Measurements from ENCODE around the gene DOP1A. TPM values are rescaled to one million over a fixed set of nuclear protein-coding genes. Genes with fewer than 3 reads are reported as not detected.
A peak's percentile ranks its signal among the peaks of the same experiment; 100 is the strongest.

The DOP1A gene
- total and polyA plus RNA-seq, 5 donors: 6.5 to 19.9 (median 19.4) TPM

DNA sequence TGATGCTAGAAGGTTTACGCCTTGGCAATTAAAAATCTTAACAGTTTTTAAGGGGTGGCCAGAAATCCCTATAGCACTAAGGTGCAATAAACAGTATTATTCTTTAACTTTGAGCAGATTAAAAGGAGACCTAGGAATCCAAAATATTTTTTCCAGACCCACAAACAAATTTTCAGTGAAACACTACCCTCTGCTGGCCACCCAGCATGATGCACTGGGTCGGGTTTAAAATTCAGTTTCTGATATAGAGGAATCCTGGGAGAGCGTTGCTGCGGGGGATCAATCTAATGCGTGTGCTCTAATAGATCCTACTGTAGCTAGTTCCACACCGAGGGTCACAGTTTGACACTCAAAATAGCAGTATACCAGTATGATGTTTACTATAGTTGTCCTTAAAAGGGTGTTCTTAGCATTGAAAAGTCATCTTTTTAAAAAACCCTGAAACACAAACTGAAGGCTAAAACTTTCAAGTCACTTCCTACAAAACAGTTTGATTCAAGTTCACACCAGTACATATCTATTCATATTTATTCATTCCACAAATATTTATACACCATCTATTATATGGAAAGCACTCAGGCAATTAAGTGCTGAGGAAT, 12.0 kb upstream of the DOP1A start:
- no peaks in the 10 kb centered on the region for H3K9me3 ChIP-seq (ENCODE audit: control insufficient read depth, low read length)
- H3K4me3 ChIP-seq (ENCODE audit: low read length): no peak overlapping the region
- ATAC-seq (peak; percentile 51 to 57), DNase-seq (peak in 1 of 3 donors; percentile 55)
- 17% methylated on average over 6 of the region's 6 CpGs for WGBS
- H3K27me3 ChIP-seq (ENCODE audit: control insufficient read depth, insufficient read depth): no peaks in the 10 kb centered on the region
- no peaks in the 10 kb centered on the region for H3K4me1 ChIP-seq (ENCODE audit: control insufficient read depth, insufficient read depth, low read length)
- intact Hi-C loops (cut with DNase I): loop anchor here in 3 of 4 donors (5.0 kb wide), 3 partner anchors 723 to 803 kb away; no protein-coding TSS in a partner anchor
- H3K27ac ChIP-seq (ENCODE audit: low read length): no peak overlapping the region

GRCh38 chr6:83057705-83058321, 9.7 kb upstream of the DOP1A start:
- Histone ChIP-seq H3K4me3 (ENCODE audit: low read length) (no peak overlapping the region), H3K9me3 (ENCODE audit: control insufficient read depth, low read length) (no peaks in the 10 kb centered on the region), H3K27me3 (ENCODE audit: control insufficient read depth, insufficient read depth) (no peaks in the 10 kb centered on the region), H3K4me1 (ENCODE audit: control insufficient read depth, insufficient read depth, low read length) (no peaks in the 10 kb centered on the region), H3K27ac (ENCODE audit: low read length) (no peak overlapping the region)
- peak; percentile 67 to 71 for ATAC-seq
- WGBS: 35% methylated on average over 4 of the region's 4 CpGs
- intact Hi-C loops (cut with DNase I): loop anchor here in 3 of 4 donors (2.0 to 5.0 kb wide), 4 partner anchors 726 to 807 kb away; no protein-coding TSS in a partner anchor
- DNase-seq: no peak

- no peaks in the 10 kb centered on the region for H3K27me3 ChIP-seq (ENCODE audit: control insufficient read depth, insufficient read depth)
- no peak for DNase-seq
- intact Hi-C loops (cut with DNase I): loop anchor here in 1 of 4 donors (10.0 kb wide), 1 partner anchor 454 kb away; the partner anchor contains the start of gene PRSS35
- H3K9me3 ChIP-seq (ENCODE audit: control insufficient read depth, low read length): no peaks in the 10 kb centered on the region
- no peak overlapping the region for H3K27ac ChIP-seq (ENCODE audit: low read length)
- H3K4me3 ChIP-seq (ENCODE audit: low read length): no peak overlapping the region
- ATAC-seq: no peak
- no peaks in the 10 kb centered on the region for H3K4me1 ChIP-seq (ENCODE audit: control insufficient read depth, insufficient read depth, low read length)
These were observed 6.3 kb upstream of the DOP1A start for GRCh38 chr6:83061190-83061589.

GRCh38 chr6:83062225-83062624, 5.2 kb upstream of the DOP1A start:
- no peak for DNase-seq
- Histone ChIP-seq H3K4me1 (ENCODE audit: control insufficient read depth, insufficient read depth, low read length) (no peaks in the 10 kb centered on the region), H3K27ac (ENCODE audit: low read length) (no peak overlapping the region), H3K27me3 (ENCODE audit: control insufficient read depth, insufficient read depth) (no peaks in the 10 kb centered on the region), H3K4me3 (ENCODE audit: low read length) (no peak overlapping the region), H3K9me3 (ENCODE audit: control insufficient read depth, low read length) (no peaks in the 10 kb centered on the region)
- ATAC-seq: no peak
- intact Hi-C loops (cut with DNase I): loop anchor here in 1 of 4 donors (10.0 kb wide), 1 partner anchor 453 kb away; the partner anchor contains the start of gene PRSS35
- WGBS: 100% methylated on average over 1 of the region's 1 CpG

DNA sequence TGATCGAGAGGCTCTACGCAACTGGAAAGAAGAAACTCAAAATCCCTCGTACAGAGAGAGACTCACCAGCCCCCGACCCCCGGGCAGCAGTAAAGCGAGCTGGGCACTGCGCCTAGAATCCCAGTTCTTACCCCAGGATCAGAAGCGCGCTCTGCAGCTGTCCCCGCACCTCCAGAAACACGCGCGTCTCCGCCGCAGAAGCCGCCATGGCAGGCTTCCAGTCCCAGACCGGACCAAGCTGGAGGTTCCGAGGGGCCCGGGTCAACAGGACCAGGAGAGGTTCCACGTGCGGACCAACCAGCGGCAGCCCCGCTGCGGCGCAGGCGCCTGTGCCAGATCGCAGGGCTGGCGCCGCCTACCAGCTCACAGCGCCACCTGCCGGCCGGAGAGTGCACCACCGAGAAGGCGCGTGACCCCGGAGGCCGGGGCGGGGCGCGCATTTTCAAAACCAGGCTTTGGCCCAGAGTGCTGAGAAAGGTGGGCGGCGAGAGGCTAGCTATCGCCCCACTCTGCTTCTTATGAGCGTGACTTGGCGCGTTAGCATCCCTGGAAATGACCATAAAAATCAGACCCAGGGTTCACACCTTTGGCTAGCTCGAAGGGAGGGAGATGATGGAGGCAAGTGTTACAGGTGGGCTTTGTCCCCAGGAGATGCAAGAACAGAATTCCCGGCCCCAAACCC, 1.8 kb upstream of the DOP1A start, which contains the start of gene UBE3D:
Gene UBE3D, minus strand, starts transcription at position 331 of the 682 bp plus-strand sequence. Its CDS starts 123 bp downstream, at position 208.
- intact Hi-C loops (cut with DNase I): loop anchor here in 2 of 4 donors (5.0 to 10.0 kb wide), 3 partner anchors 152 to 449 kb away; partner anchors contain the start of gene PRSS35 (in 2 of the 2)
- Histone ChIP-seq H3K4me3 (ENCODE audit: low read length) (peak within 1 kb of the TSS; percentile 84), H3K9me3 (ENCODE audit: control insufficient read depth, low read length) (no peaks in the 10 kb centered on the region), H3K4me1 (ENCODE audit: control insufficient read depth, insufficient read depth, low read length) (no peaks in the 10 kb centered on the region), H3K27ac (ENCODE audit: low read length) (peak within 1 kb of the TSS; percentile 55), H3K27me3 (ENCODE audit: control insufficient read depth, insufficient read depth) (no peaks in the 10 kb centered on the region)
- WGBS: 2% methylated on average over 48 of the region's 48 CpGs
- ATAC-seq (peak; percentile 88 to 95), DNase-seq (peak; percentile 91 to 96 (median 96))

GRCh38 chr6:83068616-83069015, 1.1 kb downstream of the DOP1A start:
- WGBS: 34% methylated on average over 6 of the region's 6 CpGs
- intact Hi-C loops (cut with DNase I): loop anchor here in 2 of 4 donors (5.0 to 10.0 kb wide), 3 partner anchors 149 to 446 kb away; partner anchors contain the start of gene PRSS35 (in 2 of the 2)
- H3K27ac ChIP-seq (ENCODE audit: low read length): no peak overlapping the region

DNA sequence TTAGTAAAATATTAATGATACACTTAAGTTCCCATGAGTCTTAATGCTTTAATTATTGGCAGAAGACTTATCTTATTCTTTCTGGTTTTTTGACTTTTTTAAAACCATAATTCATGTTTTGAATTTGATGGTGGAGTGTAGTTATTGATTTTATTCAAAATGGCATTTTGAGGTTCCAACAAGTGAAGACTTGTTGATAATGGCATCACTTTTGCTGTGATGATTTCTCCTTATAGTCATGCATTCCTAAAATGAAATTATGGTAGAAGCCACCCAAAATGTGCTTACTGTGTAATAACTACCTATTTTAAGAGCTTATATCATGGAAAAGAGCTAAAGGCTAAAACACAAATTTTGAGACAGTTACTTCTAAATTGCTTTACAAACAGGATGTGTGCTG, 2.2 kb downstream of the DOP1A start:
- Histone ChIP-seq H3K27ac (ENCODE audit: low read length) (no peak overlapping the region), H3K4me3 (ENCODE audit: low read length) (no peak overlapping the region), H3K4me1 (ENCODE audit: control insufficient read depth, insufficient read depth, low read length) (peaks cover 3% of the 10 kb centered on the region), H3K27me3 (ENCODE audit: control insufficient read depth, insufficient read depth) (no peaks in the 10 kb centered on the region), H3K9me3 (ENCODE audit: control insufficient read depth, low read length) (no peaks in the 10 kb centered on the region)
- ATAC-seq: no peak
- no peak for DNase-seq
- intact Hi-C loops (cut with DNase I): loop anchor here in 2 of 4 donors (5.0 to 10.0 kb wide), 4 partner anchors 125 to 445 kb away; partner anchors contain the start of genes PRSS35 (in 2 of the 2), PGM3 (in 1 of the 2) and RWDD2A (in 1 of the 2)

More at GRCh38 chr6:83068616-83069015, 1.1 kb downstream of the DOP1A start:
- H3K4me3 ChIP-seq (ENCODE audit: low read length): peak overlapping the region; percentile 81
- ATAC-seq (no peak), DNase-seq (no peak)
- no peaks in the 10 kb centered on the region for H3K9me3 ChIP-seq (ENCODE audit: control insufficient read depth, low read length)
- H3K27me3 ChIP-seq (ENCODE audit: control insufficient read depth, insufficient read depth): no peaks in the 10 kb centered on the region
- peaks cover 2% of the 10 kb centered on the region for H3K4me1 ChIP-seq (ENCODE audit: control insufficient read depth, insufficient read depth, low read length)

DNA sequence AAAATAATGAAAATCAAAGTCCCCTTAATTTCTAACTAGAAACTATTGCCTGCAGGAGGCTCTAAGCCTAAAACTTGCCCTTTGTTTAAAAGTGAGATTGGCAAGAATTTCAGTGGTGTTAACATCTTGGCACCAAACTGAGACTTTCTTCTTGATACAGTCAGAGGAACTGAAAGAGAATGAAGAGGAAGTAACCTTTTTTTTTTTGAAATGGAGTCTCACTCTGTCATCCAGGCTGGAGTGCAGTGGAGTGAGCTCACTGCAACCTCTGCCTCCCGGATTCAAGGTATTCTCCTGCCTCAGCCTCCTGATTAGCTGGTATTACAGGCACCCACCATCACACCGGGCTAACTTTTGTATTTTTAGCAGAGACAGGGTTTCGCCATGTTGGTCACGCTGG, 3.6 kb downstream of the DOP1A start:
- DNase-seq (no peak), ATAC-seq (peak; percentile 30 to 51)
- peak overlapping the region; percentile 52 for H3K27ac ChIP-seq (ENCODE audit: low read length)
- H3K4me3 ChIP-seq (ENCODE audit: low read length): no peak overlapping the region
- WGBS: 57% methylated on average over 4 of the region's 4 CpGs
- no peaks in the 10 kb centered on the region for H3K27me3 ChIP-seq (ENCODE audit: control insufficient read depth, insufficient read depth)
- intact Hi-C loops (cut with DNase I): loop anchor here in 1 of 4 donors (10.0 kb wide), 1 partner anchor 124 kb away; the partner anchor contains the start of genes PGM3 and RWDD2A
- peaks cover 3% of the 10 kb centered on the region for H3K4me1 ChIP-seq (ENCODE audit: control insufficient read depth, insufficient read depth, low read length)
- H3K9me3 ChIP-seq (ENCODE audit: control insufficient read depth, low read length): no peaks in the 10 kb centered on the region

- intact Hi-C loops (cut with DNase I): loop anchor here in 1 of 4 donors (10.0 kb wide), 1 partner anchor 123 kb away; the partner anchor contains the start of genes PGM3 and RWDD2A
- WGBS: 47% methylated on average over 1 of the region's 1 CpG
- no peak for DNase-seq
- Histone ChIP-seq H3K27ac (ENCODE audit: low read length) (no peak overlapping the region), H3K4me1 (ENCODE audit: control insufficient read depth, insufficient read depth, low read length) (peaks cover 3% of the 10 kb centered on the region), H3K27me3 (ENCODE audit: control insufficient read depth, insufficient read depth) (no peaks in the 10 kb centered on the region), H3K9me3 (ENCODE audit: control insufficient read depth, low read length) (no peaks in the 10 kb centered on the region), H3K4me3 (ENCODE audit: low read length) (no peak overlapping the region)
- ATAC-seq: no peak
These were observed 4.2 kb downstream of the DOP1A start for GRCh38 chr6:83071707-83072106.

DNA sequence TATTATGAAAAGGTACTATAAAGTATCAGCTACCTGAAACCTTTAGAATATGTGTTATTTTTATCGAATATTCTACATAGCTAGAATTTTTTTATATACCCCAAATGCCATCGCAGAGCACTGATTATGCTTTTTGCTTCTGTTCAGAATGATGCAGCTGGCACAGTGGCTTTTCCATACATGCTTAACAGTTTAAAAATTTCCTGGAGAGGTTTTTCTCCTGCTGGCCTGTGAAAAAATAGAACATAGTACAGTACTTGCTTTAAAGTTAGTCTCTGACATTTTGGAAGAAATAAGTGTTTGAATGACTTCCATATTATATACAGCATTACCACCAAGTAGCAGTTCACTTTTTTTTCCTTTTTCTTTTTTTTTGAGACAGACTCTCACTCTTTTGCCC, 5.3 kb downstream of the DOP1A start:
- no peak overlapping the region for H3K4me3 ChIP-seq (ENCODE audit: low read length)
- intact Hi-C loops (cut with DNase I): loop anchor here in 1 of 4 donors (10.0 kb wide), 1 partner anchor 122 kb away; the partner anchor contains the start of genes PGM3 and RWDD2A
- 86% methylated on average over 2 of the region's 2 CpGs for WGBS
- ATAC-seq: no peak
- no peaks in the 10 kb centered on the region for H3K27me3 ChIP-seq (ENCODE audit: control insufficient read depth, insufficient read depth)
- DNase-seq: no peak
- peaks cover 3% of the 10 kb centered on the region for H3K4me1 ChIP-seq (ENCODE audit: control insufficient read depth, insufficient read depth, low read length)
- H3K9me3 ChIP-seq (ENCODE audit: control insufficient read depth, low read length): no peaks in the 10 kb centered on the region
- H3K27ac ChIP-seq (ENCODE audit: low read length): no peak overlapping the region

All from right cardiac atrium (tissue), 5 donors.